GM19463 (cell line): ENCODE data around the gene LCN1.
"Not testable (repeated sequence)": the region's sequence is repeated elsewhere in the genome, so short reads cannot be mapped to it uniquely, and the experiment has no call there.

Experiments used
- ATAC-seq: cut with Tn5 transposase; IDR thresholded peaks from one replicate; pipeline ENCODE4 v1.9.1; 2021; ENCODE audit warnings: mild to moderate bottlenecking, moderate library complexity; ENCODE audit not compliant: unreplicated experiment

Gene LCN1

DNA sequence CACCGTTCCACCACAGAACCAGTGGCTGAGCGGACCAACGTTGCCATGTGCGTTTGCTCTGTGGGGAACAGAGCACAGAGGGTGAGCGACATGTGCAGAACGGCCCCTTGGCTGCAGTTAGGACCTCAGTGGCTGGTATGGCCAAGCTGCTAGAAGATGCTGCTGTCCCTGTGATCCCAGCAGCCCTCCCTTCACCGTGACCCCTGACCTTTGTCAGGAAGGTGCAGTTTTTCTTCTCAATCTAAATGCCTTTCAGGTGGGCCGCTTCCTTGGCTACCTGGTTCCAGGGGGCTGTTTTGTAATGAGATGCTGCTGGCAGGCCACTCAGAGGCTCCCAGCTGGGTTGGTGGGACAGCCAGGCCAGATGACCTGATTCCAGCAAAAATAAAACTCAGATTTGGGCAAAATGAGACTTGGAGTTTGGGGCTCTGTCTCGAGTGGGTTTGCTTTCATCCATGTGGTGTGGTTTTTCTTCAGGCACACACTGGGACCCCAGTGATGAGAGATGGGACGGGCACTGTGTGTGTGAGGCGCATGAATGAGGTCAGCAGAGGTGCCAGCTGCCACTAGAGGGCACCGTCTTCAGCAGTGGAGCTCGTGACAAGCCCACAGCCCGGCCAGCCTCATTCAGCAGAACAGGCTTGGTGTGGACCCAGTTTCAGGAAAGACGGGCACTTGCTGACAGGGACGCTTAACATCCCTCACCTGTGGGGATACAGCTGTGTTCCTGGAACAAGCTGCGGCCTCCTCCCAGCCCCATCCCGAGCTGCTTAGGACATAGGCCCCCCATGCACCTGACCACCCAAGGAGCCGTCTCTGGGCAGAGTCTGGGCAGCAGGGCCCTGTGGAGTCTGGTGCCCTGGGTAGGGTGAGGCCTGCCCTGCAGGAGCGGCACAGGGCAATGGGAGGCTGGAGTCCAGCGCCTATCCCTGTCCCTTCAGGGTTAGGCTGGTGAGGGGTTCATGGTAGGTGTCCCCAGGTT lies 16.7 kb upstream of the LCN1 start:
- no peak for ATAC-seq

DNA sequence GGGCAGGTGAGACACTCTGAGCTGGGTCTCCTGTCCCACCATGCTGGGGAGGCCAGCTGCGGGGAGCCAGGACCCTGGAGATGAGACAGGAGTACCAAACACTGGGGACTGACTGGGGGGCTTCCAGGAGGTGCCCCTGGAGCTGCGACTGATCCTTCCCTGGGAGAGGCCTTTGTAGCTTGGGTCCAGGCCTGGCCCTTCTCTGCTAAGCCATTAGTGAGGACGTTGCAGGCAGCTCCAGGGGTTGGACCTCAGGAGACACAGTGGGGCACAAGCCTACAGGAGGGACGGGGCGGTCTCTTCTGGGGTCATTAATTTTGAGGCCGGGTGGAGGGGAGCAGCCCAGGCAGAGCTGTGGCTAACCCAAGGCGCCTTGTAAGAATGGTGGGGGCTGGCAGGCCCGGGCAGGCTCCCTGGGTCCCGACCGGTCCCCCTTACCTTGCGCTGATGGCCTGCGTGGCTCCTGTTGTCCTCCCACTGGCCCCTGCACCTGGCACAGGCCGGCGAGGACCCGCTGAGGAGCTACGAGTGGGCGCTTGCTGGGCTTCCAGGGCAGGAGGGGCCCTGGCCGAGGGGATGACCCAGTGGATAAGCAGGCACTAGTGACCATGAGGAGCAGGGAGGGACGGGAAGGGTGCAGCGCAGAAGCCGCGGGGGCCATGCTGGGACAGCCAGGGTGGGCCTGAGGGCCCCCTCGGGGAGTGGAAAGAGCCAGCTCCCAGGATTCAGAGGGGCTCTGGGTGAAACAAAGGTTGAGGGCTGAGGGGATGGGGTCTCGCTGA lies 15.6 kb upstream of the LCN1 start:
- ATAC-seq: no peak

DNA sequence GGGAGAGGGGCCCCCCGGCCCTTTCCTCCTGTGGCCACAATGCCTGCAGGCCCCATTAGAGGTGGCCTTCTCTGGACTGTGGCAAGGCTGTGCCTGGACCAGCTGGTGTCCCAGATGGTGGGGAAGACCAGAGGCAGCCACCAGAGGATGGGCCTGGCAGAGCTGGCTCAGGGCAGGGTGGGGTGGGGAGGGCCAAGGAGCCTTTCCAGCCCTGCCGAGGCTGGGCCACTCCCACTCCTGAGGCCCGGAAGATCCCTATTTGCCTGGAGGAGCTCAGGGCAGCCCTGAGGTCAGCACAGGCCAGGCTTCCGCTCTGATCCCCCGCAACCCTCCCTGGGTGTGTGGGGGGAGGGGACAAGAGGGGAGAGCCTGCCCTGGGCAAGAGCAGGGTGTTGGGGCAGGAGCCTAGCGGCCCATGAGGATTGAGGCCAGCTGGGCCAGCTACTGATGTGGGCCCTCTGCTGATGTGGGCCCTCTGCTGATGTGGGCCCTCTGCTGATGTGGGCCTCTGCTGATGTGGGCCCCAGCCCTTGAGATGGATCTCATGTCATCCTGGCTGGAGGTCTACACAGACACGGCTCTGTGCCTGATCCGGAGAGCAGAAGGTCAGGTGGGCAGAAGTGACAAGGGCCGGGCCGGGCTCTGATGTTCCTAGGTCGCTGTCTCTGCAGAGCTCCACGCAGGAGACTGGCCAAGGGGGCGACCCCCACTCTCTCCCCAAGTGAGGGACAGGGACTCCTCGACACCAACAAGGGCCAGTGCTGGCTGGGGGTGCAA lies 14.7 kb upstream of the LCN1 start:
- no peak for ATAC-seq

DNA sequence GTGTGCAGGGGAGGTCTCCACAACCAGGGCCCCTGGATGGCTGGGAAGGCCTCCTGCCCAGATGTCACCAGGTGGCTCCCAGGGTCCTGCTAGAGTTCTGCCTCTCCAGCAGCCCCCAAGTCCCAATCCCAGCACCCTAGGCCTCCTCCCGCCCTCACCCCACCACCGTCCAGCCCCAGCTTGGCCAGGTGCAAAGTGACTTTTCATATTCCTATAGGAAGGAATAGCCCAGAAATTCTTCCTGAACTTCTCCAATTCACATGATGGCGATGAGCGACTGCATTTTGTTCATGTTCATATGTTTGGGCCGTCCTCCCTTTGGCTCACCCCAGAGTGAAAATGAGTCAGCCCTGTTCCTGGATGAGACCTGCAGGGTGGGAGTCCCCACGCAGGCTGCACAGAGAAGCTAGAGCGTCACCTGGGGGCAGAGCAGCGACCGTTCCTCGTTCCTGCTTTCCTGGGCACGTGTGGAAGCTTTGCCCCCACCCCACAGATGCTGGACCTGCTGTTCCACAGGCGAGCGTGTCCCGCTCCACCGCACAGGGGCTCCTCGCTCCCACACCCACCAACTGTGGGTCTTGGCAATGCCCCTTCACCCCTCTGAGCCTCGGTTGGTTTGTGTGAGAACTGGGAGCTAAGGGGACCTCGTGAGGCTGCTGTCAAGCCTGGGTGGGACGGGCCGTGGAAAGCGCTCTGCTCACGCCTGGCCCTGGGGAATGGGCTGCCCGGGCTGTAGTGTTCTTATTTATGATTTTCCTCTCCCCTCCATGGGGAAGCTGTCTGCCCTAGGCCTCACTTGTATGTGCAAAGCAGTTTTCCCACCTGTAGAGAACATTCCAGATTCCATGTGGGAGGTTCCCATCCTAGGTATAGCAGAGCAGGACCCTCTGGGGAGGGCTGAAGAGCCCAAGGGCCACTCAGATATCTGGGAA lies 13.9 kb upstream of the LCN1 start:
- no peak for ATAC-seq

DNA sequence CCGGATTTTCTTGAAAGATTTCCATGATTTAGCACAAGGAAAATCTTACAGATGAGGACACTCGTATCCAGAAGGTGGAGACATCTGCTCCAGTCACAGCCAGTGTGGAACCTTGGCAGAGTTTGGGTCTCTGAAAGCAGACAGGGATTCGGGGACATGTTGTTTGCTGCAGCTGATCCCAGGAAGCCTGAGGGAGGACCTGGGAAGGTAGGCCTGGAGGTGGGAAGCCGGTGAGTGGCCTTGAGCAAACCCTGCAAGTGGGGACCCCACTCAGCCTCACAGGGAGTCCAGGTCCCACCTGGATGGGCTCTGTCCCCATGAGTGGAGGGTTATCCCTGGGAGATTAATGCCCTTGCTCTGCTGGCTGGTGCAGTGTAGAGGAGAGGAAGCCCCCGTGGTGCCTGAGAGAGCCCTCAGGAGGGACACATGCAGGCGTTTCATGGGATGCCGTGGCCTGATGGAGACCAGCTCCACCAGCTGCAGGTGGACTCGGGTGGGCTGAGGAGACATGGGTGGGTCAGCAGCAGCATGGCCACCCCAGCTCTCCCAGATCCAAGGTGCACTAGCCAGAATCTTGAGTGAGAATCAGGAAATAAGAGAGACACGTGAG lies 12.9 kb upstream of the LCN1 start:
- no peak for ATAC-seq

DNA sequence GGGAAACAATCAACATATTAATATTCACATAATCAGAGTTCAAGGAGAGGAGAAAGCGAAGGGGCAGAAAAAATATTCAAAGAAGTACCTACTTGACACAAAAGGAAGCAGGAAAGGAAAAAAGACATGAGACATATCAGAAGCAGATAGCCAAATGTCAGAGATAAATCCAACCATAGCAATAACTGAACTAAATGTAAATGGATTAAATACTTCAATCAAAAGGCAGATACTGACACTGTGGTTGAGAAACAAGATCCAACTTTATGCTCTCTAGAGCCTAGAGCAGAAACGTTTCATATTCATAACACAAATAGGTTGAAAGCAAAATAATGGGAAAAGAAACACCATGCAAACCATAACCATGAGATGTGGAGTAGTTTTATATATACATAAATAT lies 11.8 kb upstream of the LCN1 start:
- no peak for ATAC-seq

DNA sequence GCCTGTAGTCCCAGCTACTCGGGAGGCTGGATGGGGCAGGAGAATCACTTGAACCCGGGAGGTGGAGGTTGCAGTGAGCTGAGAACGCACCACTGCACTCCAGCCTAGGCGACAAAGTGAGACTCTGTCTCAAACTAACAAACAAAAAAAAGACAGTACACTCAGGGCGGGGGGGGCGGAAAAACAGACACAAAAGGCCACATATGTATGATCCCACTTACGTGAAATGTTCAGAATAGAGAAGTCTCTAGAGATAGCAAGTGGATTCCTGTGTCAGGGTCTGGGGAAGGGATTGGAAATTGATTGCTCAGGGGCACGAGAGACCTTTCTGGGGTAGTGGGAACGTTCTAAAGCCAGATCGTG lies 9.0 kb upstream of the LCN1 start:
- no peak for ATAC-seq

DNA sequence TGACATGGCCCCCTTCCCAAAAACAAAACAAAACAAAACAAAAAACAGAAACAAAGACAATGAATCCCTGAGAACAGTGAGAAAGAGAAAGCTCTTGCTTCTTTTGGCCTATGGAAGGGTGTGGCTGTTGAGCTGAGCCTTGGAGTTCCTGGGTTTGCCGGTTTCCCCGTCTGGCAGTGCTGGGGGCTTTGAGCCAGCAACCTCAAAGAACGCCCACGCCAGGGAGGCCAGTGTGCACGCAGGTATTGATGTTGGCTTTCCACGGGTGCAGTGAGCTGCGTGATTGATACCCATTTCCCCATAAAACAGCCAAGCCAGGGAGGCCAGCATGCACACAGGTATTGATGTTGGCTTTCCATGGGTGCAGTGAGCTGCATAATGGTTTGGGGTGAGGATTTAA lies 8.3 kb upstream of the LCN1 start:
- ATAC-seq: no peak

DNA sequence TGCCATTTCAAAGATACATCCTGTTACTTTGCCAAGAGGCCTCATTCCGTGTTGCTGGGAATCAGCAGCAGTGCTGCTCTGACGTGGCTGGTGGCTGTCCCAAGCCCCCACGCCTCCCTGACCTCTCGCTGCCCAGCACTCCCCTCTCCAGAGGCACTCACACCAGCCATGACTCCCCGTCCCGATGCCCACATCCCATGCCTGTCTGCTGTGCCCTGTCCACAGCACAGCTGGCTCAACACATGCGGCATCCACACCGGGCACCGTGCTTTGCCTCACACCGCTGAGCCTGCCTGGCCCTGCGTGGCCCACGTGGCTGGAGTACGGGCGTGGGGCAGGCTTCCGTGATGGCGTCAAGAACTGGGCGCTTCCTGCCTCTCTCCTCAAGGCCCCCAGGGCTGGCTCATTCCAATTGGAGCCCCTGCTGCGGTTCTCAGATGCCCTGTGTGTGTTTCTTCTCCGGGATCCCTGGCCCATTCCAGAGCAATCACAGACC lies 7.8 kb upstream of the LCN1 start:
- ATAC-seq: no peak

DNA sequence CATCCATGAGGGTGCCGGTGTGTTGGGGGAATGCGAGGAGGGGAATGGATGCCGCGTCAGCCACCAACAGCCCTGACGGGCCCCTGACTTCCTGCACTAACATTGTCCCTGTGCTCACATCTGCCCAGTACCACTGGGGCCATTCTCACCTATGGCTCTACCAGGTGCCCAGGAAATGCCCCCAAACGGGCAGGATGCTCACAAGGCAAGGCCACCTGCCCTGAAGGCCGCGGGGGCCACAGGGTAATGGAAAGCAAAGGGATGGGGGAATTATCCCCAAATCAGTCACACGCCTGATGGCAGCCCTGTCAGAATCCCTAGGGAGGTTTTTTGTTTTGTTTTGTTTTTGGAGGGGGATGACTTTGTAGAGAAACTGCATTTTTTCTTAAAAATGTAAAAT lies 7.3 kb upstream of the LCN1 start:
- not testable (repeated sequence) for ATAC-seq

DNA sequence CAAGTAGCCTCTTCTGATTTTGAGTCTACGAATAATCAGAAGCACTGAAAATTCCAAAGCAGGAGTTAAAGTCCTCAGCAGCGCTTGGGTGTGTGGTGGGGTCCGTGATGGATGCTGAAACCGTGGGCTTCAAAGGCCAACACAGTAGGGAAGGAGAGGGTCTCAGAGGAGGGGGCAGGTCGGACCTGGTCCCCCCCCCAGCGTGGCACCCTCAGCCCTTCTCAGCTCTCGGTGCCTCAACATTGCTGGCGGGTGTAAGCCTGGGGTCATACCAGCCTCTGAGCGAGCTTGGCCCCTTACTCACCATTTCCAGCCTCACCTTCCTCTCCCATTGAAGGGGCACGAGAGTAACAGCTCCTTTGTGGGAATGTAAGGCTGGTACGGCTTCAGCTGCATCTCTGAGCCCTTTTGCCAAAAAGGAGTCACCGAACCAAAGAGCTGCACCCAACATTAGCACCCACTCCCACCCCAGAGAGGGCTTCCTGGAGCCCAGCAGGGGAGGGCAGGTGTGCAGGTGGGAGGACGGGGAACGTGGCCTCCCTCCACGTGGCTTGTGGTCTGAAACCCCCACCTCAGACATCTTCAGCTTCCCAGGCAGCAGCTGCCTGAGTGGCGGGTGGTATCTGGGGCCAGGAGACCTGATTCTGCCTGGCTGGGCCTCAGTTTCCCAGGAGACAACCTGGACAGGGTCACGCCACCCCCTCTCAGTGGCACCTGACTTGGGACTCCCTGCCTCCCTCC lies 6.7 kb upstream of the LCN1 start:
- no peak for ATAC-seq

DNA sequence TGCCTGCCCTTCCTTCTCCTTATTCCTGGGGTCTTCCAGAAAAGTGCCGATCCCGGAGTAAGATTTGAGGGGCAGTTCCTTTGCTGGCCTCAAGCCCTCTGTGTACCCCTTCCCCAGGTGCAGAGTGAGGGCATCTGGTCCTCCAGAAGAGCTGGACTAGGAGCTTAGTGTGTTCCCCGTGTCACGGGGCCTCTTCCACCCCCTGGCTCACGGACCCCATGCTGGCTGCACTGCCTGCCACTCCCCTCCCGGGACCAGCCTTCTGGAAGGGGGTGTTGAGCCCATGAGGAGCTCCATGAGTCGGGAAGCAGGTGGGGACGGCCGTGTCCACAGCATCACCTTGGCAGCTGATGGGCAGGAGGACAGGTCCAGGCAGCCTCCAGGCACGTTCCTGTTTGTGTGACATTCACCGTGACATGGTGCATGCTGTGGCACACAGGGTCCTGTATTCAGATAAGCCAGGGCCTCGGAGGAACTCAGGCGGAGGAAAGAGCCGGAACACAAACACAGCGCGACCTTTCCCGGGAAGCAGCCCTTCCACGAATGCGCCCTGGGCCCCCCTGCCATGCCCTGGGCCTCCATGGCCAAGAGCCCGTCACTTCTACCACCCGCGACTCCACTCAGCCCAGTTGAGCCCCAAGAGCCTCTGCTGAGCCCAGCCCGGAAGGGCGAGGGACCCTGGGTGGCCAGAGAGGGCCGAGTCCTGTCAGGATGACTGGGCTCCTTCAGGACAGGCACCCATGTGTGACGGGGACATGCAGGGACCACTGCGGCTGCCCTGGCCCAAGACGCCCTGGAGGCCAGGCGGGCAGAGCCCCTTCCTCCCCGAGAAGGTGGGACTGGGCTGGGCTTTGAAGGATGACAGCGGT lies 5.9 kb upstream of the LCN1 start:
- no peak for ATAC-seq

DNA sequence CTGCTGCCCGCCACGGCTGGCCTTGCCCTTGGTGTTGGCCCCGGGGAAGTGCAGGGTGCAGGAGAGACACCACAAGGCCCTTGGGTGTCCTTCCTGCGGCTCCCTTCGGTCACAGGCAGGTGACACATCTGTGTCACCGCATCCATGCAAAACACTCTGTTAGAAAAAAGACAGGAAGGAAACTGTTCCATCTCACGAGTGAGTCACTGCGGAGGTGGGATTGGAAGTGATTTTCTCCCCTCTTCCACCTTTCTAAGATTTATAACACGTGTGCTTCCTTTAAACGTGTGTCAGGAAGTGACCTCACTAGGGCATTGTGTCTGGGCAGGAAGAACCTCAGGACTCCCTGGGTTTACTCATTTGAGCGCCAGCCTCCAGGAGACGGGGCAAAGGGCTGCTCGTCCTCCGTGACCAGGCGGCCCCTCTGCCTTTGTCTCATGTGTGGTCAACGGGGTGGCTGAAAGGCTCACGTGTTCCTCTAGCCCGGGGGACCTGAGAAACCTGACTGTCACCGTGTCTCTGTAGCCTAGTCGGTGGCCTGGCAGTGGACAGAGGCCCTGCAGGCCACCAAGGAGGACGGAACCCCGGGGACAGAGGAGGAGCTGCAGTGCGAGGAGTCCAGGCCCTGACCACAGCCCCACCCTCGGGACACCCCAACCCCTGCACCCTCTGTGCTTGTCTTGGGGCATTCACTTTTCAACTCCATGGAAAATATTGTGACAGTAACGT lies 4.9 kb upstream of the LCN1 start:
- ATAC-seq: no peak

DNA sequence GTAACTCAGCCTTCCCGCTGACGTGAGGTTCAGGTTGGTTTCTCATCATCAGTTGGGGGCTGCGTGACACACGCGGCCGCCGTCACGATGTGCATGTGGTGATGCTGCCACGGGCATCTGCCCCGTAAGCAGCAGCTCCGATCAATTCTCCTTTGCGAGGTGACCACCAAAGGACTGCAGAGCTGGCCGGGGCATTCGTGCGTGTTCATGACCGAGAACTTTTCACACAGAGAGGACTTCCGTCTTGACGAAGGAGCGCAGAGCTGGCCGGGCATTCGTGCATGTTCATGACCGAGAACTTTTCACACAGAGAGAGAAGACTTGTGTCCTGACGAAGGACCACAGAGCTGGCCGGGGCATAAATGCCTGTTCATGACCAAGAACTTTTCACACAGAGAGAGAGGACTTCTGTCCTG lies 3.8 kb upstream of the LCN1 start:
- no peak for ATAC-seq

DNA sequence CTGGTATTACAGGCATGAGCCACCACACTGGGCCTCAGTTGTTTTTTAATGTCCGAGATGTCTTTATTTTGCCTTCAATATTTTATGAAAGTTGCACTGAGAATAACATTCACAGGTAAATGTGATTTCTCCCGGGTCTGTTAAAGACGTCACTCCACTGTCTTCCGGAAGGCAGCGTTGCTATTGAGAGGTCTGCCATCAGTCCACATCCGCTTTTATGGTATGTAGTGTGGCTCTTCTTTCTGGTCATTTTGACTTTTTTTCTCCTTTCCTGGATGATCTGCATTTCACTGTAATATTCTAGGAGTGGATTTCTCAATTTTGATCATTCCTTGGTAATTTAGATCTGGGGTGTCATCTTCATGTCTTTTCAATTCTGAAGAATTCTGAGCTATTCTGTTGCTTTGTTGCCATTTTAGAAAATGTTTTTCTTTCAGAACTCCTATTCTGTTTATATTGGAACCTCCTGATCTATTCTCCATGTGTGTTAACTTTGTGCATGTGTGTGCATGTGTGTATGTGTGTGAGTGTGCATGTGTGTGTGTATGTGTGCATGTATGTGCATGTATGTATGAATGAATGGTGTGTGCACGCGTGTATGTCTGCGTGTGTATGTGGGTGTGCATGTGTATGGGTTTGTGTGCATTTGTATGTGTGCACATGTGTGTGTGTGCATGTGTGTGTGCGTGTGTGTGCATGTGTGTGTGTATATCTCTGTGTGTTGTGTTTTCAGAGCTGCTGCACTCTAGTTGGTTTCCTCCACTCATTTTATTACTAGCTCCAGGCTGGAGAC lies 1.9 kb upstream of the LCN1 start:
- no peak for ATAC-seq

DNA sequence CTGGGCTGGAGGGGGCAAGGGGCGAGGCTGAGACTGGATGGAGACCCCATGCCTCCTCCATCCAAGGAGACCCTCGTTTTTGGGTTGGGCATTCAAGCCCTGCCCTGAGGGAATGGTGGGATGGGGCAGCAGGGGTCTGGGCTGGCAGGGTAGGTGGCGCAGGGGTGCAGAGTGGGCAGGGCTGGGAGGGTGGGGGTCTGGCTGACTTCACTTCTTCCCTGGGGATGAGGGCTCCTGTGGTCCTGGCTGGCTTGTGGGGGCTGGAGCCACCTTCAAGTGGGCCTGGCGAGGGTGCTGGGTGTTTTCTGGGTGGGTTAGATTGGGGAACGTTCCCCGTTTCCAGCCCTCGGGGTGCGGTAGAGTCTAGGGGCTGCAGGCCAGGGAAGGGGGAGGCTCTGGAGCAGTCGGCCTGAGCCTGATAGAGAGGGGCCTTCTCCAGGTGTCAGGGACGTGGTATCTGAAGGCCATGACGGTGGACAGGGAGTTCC lies 412 bp downstream of the LCN1 start:
- ATAC-seq: no peak
